Activated B cell treated with CpG ODN at 0.5 μM for 24 hours (primary cell): Measurements from ENCODE around the gene PSMA1. TPM values are rescaled to one million over a fixed set of nuclear protein-coding genes. Genes with fewer than 3 reads are reported as not detected.

Source experiments
- ATAC-seq: fragments of 200-7000 bp; cut with Tn5 transposase; one replicate; pipeline ENCODE4 v1.10.0; 2021; ENCODE audit warnings: low read depth, mild to moderate bottlenecking, moderate library complexity
- CTCF ChIA-PET: fragments of 350-600 bp; sonication (Branson Sonifier 250); formaldehyde crosslinking; loops from one replicate; lab custom pipeline; 2021; ENCODE audit warnings: antibody characterized with exemption; lab: Charles Lee
- POLR2A ChIA-PET: fragments of 350-600 bp; sonication (Branson Sonifier 250); formaldehyde crosslinking; loops from one replicate; lab custom pipeline; 2021; ENCODE audit warnings: antibody characterized with exemption; lab: Charles Lee
- DNase-seq: peaks from one replicate; pipeline ENCODE4 v3.0.0; 2022
- H3K27ac Mint-ChIP-seq: one replicate; pipeline ENCODE4 v1.8.0; 2020; ENCODE audit warnings: mixed read lengths
- H3K27me3 Mint-ChIP-seq: one replicate; pipeline ENCODE4 v1.8.0; 2021; ENCODE audit warnings: mixed read lengths
- H3K36me3 Mint-ChIP-seq: one replicate; pipeline ENCODE4 v1.8.0; 2021; ENCODE audit warnings: low read depth, mixed read lengths
- H3K4me1 Mint-ChIP-seq: one replicate; pipeline ENCODE4 v1.8.0; 2021; ENCODE audit warnings: mixed read lengths
- H3K4me3 Mint-ChIP-seq: one replicate; pipeline ENCODE4 v1.8.0; 2020; ENCODE audit warnings: mild to moderate bottlenecking, mixed read lengths
- H3K9me3 Mint-ChIP-seq: one replicate; pipeline ENCODE4 v1.8.0; 2020; ENCODE audit warnings: mixed read lengths
- intact Hi-C: fragments of 100-400 bp; cut with micrococcal nuclease; formaldehyde crosslinking; loops from one replicate; pipeline ENCODE4 v1.15.1; 2024
- total RNA-seq: library from RNA; stranded (reverse); gene quantifications from 2 replicates; pipeline ENCODE4 v1.2.3, GENCODE V29; 2022
- TF ChIP-seq, protein P1 (sequence below): fragments of 200-600 bp; IDR thresholded peaks from one replicate; pipeline ENCODE4 v1.8.0; 2022; ENCODE audit warnings: antibody characterized with exemption, mild to moderate bottlenecking

PSMA1 gene
- total RNA-seq, 1 donor from 2014 or later = 184 TPM

DNA sequence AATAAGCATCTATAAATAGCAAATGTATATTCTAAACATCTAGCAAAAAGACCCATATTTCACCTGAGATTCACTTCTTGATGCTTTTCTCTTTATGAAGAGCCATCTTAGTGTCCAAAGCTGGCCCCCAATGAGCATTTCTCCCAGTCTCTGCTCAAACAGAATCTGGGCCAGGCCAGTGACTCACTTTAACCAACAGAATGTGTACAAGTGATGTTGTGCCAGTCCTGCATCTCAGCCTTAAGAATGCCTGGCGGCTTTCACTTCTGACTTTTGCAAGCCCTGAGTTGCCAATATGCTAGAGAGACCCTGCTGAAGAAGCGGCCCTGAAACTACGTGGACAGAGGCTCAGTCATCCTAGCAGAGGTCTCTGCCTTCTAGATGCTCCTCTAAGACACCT lies 13.7 kb downstream of the PSMA1 start:
- CTCF ChIA-PET = no interaction called here
- Mint-ChIP-seq H3K9me3 (no peaks in the 10 kb centered on the region), H3K4me1 (no peaks in the 10 kb centered on the region), H3K27ac (no peak overlapping the region), H3K36me3 (peaks cover 78% of the 10 kb centered on the region), H3K4me3 (no peak overlapping the region), H3K27me3 (no peaks in the 10 kb centered on the region)
- TF ChIP-seq, protein P1, sequence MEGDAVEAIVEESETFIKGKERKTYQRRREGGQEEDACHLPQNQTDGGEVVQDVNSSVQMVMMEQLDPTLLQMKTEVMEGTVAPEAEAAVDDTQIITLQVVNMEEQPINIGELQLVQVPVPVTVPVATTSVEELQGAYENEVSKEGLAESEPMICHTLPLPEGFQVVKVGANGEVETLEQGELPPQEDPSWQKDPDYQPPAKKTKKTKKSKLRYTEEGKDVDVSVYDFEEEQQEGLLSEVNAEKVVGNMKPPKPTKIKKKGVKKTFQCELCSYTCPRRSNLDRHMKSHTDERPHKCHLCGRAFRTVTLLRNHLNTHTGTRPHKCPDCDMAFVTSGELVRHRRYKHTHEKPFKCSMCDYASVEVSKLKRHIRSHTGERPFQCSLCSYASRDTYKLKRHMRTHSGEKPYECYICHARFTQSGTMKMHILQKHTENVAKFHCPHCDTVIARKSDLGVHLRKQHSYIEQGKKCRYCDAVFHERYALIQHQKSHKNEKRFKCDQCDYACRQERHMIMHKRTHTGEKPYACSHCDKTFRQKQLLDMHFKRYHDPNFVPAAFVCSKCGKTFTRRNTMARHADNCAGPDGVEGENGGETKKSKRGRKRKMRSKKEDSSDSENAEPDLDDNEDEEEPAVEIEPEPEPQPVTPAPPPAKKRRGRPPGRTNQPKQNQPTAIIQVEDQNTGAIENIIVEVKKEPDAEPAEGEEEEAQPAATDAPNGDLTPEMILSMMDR = no peak
- ATAC-seq = no peak
- intact Hi-C loops = no loop called here
- POLR2A ChIA-PET = no interaction called here
- DNase-seq = no peak

DNA sequence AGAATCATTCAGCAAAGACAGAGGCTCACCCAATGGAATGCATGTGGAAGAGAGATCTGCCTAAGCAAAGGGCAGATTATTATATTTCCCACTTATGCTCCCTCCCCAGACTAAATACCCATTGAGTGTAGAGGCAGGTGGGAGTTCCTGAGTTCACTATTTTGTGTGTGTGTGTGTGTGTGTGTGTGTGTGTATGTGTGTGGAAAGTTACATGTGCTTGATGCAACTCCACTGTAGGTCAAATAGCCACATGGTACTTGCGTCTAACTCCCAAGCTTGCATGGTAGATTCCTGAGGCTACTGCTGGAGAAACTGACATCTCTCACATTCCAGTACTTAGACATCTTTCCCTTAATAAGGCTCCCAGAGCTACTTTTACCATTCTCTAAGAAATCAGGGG lies 17.2 kb downstream of the PSMA1 start:
- TF ChIP-seq, protein P1 = no peak
- no peak overlapping the region for H3K4me3 Mint-ChIP-seq
- no peaks in the 10 kb centered on the region for H3K27me3 Mint-ChIP-seq
- CTCF ChIA-PET = no interaction called here
- H3K9me3 Mint-ChIP-seq = no peaks in the 10 kb centered on the region
- no peak for DNase-seq
- peaks cover 23% of the 10 kb centered on the region for H3K4me1 Mint-ChIP-seq
- peaks cover 59% of the 10 kb centered on the region for H3K36me3 Mint-ChIP-seq
- intact Hi-C loops = no loop called here
- H3K27ac Mint-ChIP-seq = no peak overlapping the region
- no peak for ATAC-seq
- POLR2A ChIA-PET = interaction anchor here (0.6 kb wide), 1 partner anchor 11 kb away, joined by 3 read pairs; no protein-coding TSS in a partner anchor

DNA sequence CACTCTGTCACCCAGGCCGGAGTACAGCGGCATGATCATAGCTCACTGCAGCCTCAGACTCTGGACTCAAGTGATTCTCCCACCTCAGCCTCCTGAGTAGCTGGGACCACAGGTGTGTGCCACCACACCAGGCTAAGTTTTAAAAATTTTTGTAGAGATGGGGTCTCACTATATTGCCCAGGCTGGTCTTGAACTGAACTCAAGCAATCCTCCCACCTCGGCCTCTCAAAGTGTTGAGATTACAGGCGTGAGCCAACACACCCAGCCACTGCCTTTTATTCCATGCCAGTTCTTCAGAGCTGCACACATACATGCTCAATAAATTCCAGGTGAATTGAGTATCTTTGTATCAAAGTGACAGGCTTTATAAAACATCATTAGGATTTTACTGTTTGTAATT lies 18.1 kb downstream of the PSMA1 start:
- H3K27me3 Mint-ChIP-seq = no peaks in the 10 kb centered on the region
- H3K27ac Mint-ChIP-seq = no peak overlapping the region
- H3K4me3 Mint-ChIP-seq = no peak overlapping the region
- TF ChIP-seq, protein P1 = no peak
- DNase-seq (no peak), ATAC-seq (no peak)
- POLR2A ChIA-PET = no interaction called here
- intact Hi-C loops = no loop called here
- H3K9me3 Mint-ChIP-seq = no peaks in the 10 kb centered on the region
- peaks cover 60% of the 10 kb centered on the region for H3K36me3 Mint-ChIP-seq
- H3K4me1 Mint-ChIP-seq = peaks cover 33% of the 10 kb centered on the region
- CTCF ChIA-PET = no interaction called here

DNA sequence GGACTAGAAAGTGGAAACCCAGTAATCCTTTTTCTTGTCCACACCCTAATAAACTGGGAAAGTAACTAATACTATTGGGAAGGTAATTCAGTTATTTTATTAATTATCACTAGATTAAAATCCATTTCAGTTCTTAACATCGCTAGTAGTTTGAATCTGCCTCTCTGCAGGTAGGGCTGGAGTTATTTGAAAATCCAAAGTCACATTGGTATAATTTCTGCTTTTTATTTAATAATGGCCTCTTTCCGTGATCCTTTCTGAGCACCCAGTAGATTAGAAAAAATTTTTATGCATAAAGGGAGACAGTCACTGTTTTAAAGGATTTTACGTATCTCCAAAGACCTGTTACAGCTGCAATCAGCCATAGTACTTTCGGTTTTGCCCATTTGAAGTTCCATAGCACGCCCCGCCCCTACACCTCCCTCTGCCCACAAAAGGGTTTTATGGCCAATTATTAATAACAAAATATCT lies 20.0 kb downstream of the PSMA1 start:
- no peak for DNase-seq
- peak; percentile 45 for ATAC-seq
- CTCF ChIA-PET = interaction anchor here (1.1 to 2.2 kb wide), 4 partner anchors 45 to 506 kb away, joined by 4 to 12 read pairs (median 5); no protein-coding TSS in a partner anchor
- H3K4me1 Mint-ChIP-seq = peaks cover 41% of the 10 kb centered on the region
- intact Hi-C loops = no loop called here
- peak overlapping the region; percentile 96 for H3K27ac Mint-ChIP-seq
- TF ChIP-seq, protein P1 = no peak
- no peaks in the 10 kb centered on the region for H3K9me3 Mint-ChIP-seq
- POLR2A ChIA-PET = interaction anchor here (0.8 to 2.2 kb wide), 9 partner anchors 16 to 407 kb away, joined by 3 to 22 read pairs (median 6); partner anchors contain the start of genes CYP2R1 and PSMA1
- no peaks in the 10 kb centered on the region for H3K27me3 Mint-ChIP-seq
- peak overlapping the region; percentile 100 for H3K4me3 Mint-ChIP-seq
- H3K36me3 Mint-ChIP-seq = peaks cover 55% of the 10 kb centered on the region

DNA sequence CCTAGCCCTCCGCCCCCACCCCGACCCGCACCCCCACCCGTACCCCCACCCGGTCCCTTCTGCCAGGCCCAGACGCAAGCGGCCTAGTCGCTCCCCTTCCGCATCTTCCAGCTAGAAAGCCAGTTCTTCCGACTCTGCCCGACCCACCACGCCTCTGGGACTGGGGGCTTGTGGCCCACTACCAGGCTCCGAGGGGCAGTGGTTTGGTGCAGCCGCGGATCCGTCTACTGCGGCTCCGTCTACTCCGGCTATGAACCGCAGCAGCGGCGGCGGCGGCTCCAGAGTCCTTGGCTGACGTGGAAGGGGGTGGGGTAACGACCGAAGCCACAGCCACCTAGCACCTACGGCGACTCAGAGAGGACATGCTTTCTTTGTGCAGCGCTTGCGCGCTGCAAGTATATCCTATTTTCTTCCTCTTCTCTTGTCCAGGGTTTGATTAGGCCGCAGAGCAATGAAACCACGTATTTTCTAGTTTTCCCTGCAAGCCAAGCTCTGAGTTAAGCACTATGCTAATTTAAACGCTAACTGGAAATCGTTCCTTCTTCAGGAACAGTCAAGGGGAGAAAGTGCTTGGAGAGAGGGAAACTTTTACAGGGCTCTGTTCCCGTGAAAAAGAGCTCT lies 20.5 kb downstream of the PSMA1 start, which contains the start of gene COPB1:
Gene COPB1, minus strand, starts transcription at position 252 of the 621 bp plus-strand sequence. CDS start 883 bp downstream, outside the sequence.
- CTCF ChIA-PET = interaction anchor here (1.1 to 2.2 kb wide), 4 partner anchors 44 to 407 kb away, joined by 4 to 12 read pairs (median 5); no protein-coding TSS in a partner anchor
- H3K9me3 Mint-ChIP-seq = no peaks in the 10 kb centered on the region
- DNase-seq = peak; percentile 81

More for the DNA sequence above, 20.5 kb downstream of the PSMA1 start, which contains the start of gene COPB1:
- Mint-ChIP-seq H3K36me3 (peaks cover 55% of the 10 kb centered on the region), H3K4me1 (peaks cover 41% of the 10 kb centered on the region), H3K4me3 (peak within 1 kb of the TSS; percentile 100), H3K27me3 (no peaks in the 10 kb centered on the region), H3K27ac (peak within 1 kb of the TSS; percentile 96)
- TF ChIP-seq, protein P1 = no peak
- POLR2A ChIA-PET = interaction anchor here (0.6 to 2.2 kb wide), 12 partner anchors 15 to 407 kb away, joined by 3 to 22 read pairs (median 6); partner anchors contain the start of genes CYP2R1 and PSMA1
- peak; percentile 95 for ATAC-seq
- intact Hi-C loops = loop anchor here (1.0 to 5.0 kb wide), 8 partner anchors 21 to 831 kb away; partner anchors contain the start of genes FAR1, PSMA1 and RRAS2
